ENCODE measurements around the gene AMN1.
"Not testable (repeated sequence)": the region's sequence is repeated elsewhere in the genome, so short reads cannot be mapped to it uniquely, and the experiment has no call there.

DNA sequence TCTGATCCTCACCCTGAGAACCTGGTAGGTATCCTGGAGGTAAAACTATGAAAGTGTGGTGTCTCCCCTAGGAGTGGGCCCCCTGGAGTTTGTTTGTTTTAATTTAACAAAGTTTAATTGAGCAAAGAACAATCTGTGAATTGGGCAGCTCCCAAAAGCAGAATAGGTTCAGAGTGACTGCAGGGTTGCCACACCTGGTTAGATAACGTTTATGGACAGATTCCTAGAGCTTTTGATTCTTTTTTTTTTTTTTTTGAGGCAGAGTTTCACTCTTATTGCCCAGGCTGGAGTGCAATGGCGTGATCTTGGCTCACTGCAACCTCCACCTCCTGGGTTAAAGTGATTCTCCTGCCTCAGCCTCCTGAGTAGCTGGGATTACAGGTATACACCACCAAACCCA lies 59.2 kb downstream of the AMN1 start:
- TF ChIP-seq CTCF, POLR2A, EP300, POLR2AphosphoS5 (IDR thresholded peaks at IDR 0.05): not testable (repeated sequence)

Data from upper lobe of left lung (tissue), 4 donors.